ENCODE measurements around the gene TRMT10A.
"Not testable (repeated sequence)": the region's sequence is repeated elsewhere in the genome, so short reads cannot be mapped to it uniquely, and the experiment has no call there.

Gene TRMT10A

DNA sequence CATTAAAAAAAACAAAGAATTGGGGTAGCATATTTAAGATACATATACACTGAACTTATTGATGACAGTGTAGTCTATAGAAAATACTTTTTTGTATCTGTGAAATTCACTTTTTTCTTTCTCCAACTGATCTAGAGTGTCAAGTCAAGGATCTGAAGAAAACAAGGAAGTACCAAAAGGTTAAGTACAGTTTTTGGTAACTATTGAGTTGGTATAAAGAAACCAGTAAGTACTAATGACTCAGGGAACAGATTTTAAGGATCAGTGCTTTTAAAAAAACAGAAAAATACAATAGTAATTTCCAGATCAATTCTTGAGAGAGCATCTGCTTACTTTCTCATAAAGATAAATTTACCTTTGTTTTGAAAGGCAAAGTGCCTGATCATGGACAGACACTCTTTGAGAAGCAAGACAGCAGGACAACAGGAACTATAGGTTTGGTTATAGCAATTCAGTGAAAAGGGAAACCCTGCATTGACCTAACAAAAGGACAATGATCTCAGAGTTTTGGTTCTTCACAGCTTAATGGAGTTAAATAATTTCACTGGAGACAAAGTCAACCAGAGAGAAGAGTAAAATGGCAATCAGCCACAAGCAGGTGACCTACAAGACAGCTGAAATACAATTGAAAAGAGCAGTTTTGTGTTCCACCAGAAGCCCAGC lies 23.4 kb downstream of the TRMT10A start:
- DNase-seq (ENCODE audit: low read depth) = no peak

GRCh38 chr4:99537674-99538073 lies 26.2 kb downstream of the TRMT10A start:
- no peak for DNase-seq (ENCODE audit: low read depth)

DNA sequence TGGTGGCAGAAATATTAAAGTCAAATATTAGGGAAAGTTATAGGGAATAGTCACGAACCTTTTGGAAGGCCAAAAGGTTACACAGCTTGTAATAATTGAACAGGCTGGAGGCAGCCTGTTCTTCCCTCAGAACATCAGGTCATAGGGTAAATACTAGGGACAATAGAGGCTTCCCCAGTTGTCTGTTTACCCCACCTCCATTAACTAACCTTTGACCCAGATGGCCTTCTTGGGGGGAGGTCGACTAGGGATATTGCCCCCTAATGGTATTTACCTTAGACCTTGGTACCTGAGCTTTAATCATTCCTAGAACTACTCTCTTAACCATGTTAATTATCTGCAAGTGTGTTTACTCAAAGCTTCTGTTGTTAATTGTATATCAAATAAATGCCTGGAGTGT lies 27.0 kb downstream of the TRMT10A start:
- DNase-seq (ENCODE audit: low read depth) = no peak

- no peak for DNase-seq (ENCODE audit: low read depth)
Measured at GRCh38 chr4:99536271-99536670, 27.6 kb downstream of the TRMT10A start.

DNA sequence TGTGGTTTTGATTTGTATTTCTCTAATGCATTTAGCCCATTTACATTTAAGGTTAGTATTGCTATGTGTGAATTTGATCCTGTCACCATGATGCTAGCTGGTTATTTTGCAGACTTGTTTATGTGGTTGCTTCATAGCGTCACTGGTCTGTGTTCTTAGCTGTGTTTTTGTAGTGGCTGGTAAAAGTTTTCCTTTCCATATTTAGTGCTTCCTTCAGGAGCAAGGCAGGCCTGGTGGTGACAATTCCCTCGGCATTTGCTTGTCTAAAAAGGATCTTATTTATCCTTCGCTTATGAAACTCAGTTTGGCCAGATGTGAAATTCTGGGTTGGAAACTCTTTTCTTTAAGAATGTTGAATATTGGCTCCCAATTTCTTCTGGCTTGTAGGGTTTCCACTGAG lies 29.1 kb downstream of the TRMT10A start:
- DNase-seq (ENCODE audit: low read depth) = not testable (repeated sequence)

DNA sequence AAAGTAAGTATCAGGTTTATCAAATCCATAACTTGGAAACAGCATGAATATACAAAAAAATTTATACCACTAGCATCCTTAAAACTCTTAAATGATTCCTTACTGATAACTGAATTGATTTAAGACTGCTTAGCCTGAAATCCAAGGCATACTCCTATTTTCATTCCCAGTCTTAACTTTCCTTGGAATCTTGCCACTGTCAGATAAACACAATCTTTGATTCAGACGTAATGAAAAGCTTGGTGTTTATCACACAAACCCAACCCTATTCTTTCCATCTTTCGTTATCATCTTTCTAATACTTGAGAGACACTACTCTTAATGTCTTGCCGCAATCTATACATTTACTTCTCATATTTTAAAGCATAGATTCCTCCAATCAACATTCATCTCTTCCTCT lies 33.9 kb downstream of the TRMT10A start:
- no peak for DNase-seq (ENCODE audit: low read depth)

DNA sequence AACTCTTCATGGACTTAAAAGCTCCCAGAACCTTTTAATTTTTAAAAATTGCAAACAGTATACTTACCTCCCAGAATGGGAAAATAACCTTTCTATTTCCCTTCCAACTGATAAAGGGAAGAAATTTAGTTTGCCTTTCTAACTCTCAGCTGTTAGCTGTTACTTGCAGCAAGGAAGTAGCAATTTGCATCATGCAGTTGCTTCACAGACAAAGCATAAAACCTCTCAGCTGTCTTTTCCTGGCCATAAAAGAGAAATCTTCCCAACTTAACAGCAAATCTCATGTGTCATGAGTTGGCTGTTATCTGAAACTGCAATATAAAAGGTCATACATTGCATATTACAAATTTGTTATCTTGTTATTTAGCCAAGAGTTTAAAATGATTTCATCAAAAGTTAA lies 34.6 kb downstream of the TRMT10A start:
- no peak for DNase-seq (ENCODE audit: low read depth)

DNA sequence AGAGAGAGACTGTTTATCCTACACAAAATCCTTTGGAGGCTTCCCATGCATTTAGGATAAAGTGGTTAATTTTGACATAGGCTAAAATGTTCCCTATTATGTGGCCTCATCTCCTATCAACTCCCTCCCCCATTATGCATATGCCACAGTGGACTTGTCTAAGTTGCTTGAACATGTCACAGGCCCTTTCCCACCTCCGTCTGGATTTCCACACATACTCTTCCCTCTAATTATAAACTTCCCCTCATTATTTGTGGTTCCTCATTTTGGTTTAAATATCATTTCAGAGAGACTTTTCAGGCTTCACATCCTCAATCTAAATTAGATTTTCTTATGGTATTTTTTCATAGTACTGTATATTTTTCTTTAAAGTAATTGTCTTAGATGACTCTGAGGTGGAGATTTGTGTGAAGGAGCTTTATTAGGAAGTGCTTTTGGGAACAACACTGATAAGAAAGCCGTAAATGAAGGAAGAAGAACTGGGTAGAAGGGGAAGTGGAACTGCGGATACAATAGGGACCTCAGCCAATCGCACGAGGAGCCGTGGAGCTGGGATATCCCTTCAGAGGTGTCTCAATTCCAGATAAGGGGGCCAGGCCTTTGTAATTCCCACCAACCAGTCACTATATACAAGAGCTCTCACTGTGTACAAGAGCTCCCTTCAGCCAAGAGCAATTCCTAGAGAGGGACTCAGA lies 45.1 kb downstream of the TRMT10A start:
- DNase-seq (ENCODE audit: low read depth) = no peak

- DNase-seq (ENCODE audit: low read depth) = no peak
Measured at GRCh38 chr4:99510721-99511120, 53.1 kb downstream of the TRMT10A start, which contains the start of gene C4orf17. Gene C4orf17 (plus strand): TSS chr4:99511021. CDS start chr4:99513082, 2,061 bp downstream.

GRCh38 chr4:99507762-99508161 lies 56.1 kb downstream of the TRMT10A start:
- no peak for DNase-seq (ENCODE audit: low read depth)

DNA sequence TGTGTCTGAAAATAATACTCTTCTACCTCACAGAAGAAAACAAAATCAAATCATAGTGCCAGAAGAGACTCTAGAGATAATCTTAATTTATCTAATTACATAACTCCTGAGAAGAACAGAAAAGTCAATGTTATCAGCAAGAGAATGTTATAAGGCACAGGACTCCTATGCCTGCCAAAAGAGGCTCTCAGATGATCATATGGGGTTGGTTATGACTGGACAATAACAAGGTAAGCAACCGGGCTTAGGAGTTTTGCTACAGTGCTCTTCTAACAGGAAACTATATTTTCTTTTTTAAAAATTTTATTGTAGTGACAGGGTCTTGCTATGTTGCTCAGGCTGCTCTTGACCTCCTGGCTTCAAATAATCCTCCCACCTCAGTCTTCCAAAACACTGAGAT lies 56.5 kb downstream of the TRMT10A start:
- DNase-seq (ENCODE audit: low read depth) = no peak

- no peak for DNase-seq (ENCODE audit: low read depth)
Measured at GRCh38 chr4:99506781-99507180, 57.1 kb downstream of the TRMT10A start.

DNA sequence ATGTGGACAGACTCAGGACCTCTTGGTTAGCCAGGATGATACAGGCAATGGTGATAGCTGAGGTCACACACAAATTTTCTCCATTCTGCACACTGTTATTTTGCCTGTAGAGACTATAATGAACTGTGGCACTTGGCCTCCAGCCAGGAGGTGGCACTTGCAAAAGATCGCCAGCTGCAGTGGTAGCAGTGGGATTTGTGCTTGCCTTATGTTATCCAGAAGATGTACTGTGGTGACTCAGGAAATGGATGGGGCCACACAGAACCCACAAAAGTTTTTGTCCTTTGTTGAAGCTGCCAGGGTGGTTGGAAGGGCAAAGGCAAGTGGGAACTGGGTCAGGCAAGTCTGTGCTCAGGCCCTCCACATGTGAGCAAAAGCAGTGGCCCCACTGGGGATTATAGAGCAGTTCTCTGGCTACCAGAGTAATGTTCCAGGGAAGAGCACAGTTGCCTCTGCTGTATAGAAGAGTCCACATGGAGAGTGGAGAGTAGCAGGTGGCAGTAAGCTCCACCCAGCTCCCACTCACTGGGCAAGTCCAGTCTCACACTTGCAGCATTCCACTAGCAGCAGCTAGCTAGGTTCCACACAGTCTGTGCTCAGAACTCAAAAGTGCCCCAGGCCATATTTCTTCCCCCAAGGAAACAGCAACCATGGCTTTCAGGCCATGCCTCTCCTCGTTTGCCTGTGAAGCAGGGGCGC lies 58.9 kb downstream of the TRMT10A start:
- DNase-seq (ENCODE audit: low read depth) = no peak

All from stimulated activated CD8-positive, alpha-beta memory T cell treated with anti-CD3 and anti-CD28 coated beads, Interleukin-12 subunit alpha, Interleukin-12 subunit beta, amount 100 ng/mL, for 4 hours (primary cell).